Karpas-422 (cell line): Measurements from ENCODE around the gene C21orf58. TPM values are rescaled to one million over a fixed set of nuclear protein-coding genes. Genes with fewer than 3 reads are reported as not detected.
"Not testable (repeated sequence)": the region's sequence is repeated elsewhere in the genome, so short reads cannot be mapped to it uniquely, and the experiment has no call there.

ENCODE experiments used
- DNase-seq: peaks from one replicate; pipeline ENCODE4 v3.0.0-alpha.2; 2015
- H2AFZ ChIP-seq: fragments of 200-600 bp; sonication (generic); 2 replicates; pipeline ENCODE4 v1.6.1; 2014; ENCODE audit warnings: antibody characterized with exemption, low read length, mixed read lengths
- H3K27ac ChIP-seq: fragments of 200-600 bp; sonication (generic); 2 replicates; pipeline ENCODE4 v1.5.1; 2014; ENCODE audit warnings: mild to moderate bottlenecking, low read length, moderate library complexity
- H3K27me3 ChIP-seq: fragments of 200-600 bp; sonication (generic); 2 replicates; pipeline ENCODE4 v1.6.1; 2014; ENCODE audit warnings: low read length, mixed read lengths
- H3K36me3 ChIP-seq: fragments of 200-600 bp; sonication (generic); 2 replicates; pipeline ENCODE4 v1.6.1; 2014; ENCODE audit warnings: low read length, mixed read lengths; ENCODE audit not compliant: insufficient read depth
- H3K4me1 ChIP-seq: fragments of 200-600 bp; sonication (generic); 2 replicates; pipeline ENCODE4 v1.6.1; 2014; ENCODE audit warnings: mild to moderate bottlenecking, low read length, mixed read lengths
- H3K4me2 ChIP-seq: fragments of 200-600 bp; sonication (generic); 2 replicates; pipeline ENCODE4 v1.6.1; 2014; ENCODE audit warnings: low read length, low read depth, mild to moderate bottlenecking; ENCODE audit not compliant: poor library complexity, severe bottlenecking
- H3K4me3 ChIP-seq: fragments of 200-600 bp; sonication (generic); 2 replicates; pipeline ENCODE4 v1.5.1; 2014; ENCODE audit warnings: mild to moderate bottlenecking, antibody characterized with exemption, low read length, mixed read lengths
- H3K79me2 ChIP-seq: fragments of 200-600 bp; sonication (generic); 2 replicates; pipeline ENCODE4 v1.6.1; 2014; ENCODE audit warnings: mild to moderate bottlenecking, low read length, mixed read lengths
- H3K9ac ChIP-seq: fragments of 200-600 bp; sonication (generic); 2 replicates; pipeline ENCODE4 v1.6.0; 2014; ENCODE audit warnings: low read length
- H3K9me2 ChIP-seq: fragments of 200-600 bp; sonication (generic), shearing (Covaris generic); replicated peaks from 2 replicates; pipeline ENCODE4 v1.6.0; 2014; ENCODE audit warnings: mild to moderate bottlenecking, low read length, moderate library complexity; ENCODE audit not compliant: insufficient read depth
- H3K9me3 ChIP-seq: fragments of 300-700, 200-600 bp; sonication (generic); 2 replicates; pipeline ENCODE4 v1.6.1; 2014; ENCODE audit warnings: low read length, mixed read lengths
- H4K20me1 ChIP-seq: fragments of 200-600 bp; sonication (generic); 2 replicates; pipeline ENCODE4 v1.6.1; 2014; ENCODE audit warnings: mild to moderate bottlenecking, antibody characterized with exemption, low read length, low read depth; ENCODE audit not compliant: insufficient read depth
- total RNA-seq: library from RNA; depleted of rRNA; stranded (reverse); fragments of >200 nt; shearing (Covaris generic); gene quantifications from 2 replicates; pipeline ENCODE4 v1.2.3, GENCODE V29; 2014; ENCODE audit warnings: low replicate concordance

The C21orf58 gene
- total RNA-seq, 1 experiment from 2014 or later: 13.9 TPM

DNA sequence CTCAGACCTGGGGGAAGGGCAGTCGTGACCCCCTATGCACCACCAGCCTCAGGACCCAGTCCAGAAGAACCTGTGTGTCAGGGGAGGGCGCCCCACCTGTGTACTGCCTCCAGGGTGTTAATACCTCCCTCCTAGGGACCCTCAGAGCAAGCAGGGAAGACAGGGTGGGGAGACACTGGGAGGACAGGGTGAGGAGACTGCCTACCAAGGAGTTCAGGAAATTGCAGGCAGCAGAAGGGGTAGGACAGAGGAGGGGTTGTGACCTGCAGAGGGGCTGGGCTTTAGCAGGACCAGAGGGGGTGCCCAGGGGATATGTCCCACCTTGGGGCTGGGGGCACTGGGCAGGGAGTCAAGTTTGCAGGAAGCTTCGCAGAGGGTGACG, 5.2 kb downstream of the C21orf58 start:
- no peak for DNase-seq
- Histone ChIP-seq H3K9me3 (no peaks in the 10 kb centered on the region), H3K9ac (no peak overlapping the region), H3K4me2 (no peak overlapping the region), H3K27ac (no peak overlapping the region), H3K79me2 (peaks cover 28% of the 10 kb centered on the region), H3K4me3 (no peak overlapping the region), H3K36me3 (no peaks in the 10 kb centered on the region; the same call in 1 of the 2 replicates), H3K9me2 (no peaks in the 10 kb centered on the region), H3K27me3 (no peaks in the 10 kb centered on the region), H4K20me1 (no peaks in the 10 kb centered on the region; the same call in 1 of the 2 replicates), H3K4me1 (peaks cover 23% of the 10 kb centered on the region), H2AFZ (no peak overlapping the region)

DNA sequence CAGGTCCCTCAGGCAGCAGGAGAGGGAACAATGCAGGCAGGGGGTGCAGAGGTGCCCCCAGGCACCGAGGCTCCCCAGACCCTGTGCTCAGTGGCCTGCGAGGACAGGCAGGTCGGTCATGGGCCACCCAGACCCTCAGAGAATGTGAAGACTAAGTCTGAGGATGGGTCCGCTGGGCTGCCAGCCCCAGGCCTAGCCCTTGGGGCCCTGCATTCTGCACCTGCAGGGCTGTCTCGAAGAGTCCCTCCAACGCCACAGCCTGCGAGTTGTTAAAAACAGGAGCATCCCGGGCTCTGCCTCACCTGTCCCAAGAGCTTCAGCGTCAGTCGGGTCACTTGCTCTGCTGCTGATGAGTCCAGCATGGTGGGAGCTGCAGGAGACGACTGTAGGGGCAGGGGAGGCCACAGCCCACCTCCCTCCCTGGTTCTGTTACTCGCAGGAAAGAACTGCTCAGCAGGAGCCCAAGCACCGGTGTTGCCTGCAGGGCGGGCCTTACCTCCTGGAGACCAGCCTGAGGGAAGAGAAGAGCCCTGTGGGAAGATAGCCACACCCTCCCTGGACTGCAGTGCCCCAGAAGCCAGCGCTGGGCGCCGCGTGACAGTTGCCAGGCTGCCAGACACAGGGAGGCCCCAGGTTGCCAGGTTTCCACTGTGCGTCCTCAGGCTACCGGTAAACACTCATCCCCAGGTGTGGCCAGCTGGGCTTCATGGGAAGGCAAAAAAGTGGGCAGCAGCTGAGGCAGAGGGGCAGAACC, 5.8 kb downstream of the C21orf58 start:
- Histone ChIP-seq H2AFZ (no peak overlapping the region), H3K27ac (no peak overlapping the region), H3K4me2 (no peak overlapping the region), H3K9me2 (no peaks in the 10 kb centered on the region), H3K79me2 (peaks cover 22% of the 10 kb centered on the region), H3K9me3 (no peaks in the 10 kb centered on the region), H3K4me1 (peaks cover 23% of the 10 kb centered on the region), H3K27me3 (no peaks in the 10 kb centered on the region), H3K4me3 (no peak overlapping the region), H3K36me3 (no peaks in the 10 kb centered on the region; the same call in 1 of the 2 replicates), H3K9ac (no peak overlapping the region), H4K20me1 (no peaks in the 10 kb centered on the region; the same call in 1 of the 2 replicates)
- DNase-seq: no peak

DNA sequence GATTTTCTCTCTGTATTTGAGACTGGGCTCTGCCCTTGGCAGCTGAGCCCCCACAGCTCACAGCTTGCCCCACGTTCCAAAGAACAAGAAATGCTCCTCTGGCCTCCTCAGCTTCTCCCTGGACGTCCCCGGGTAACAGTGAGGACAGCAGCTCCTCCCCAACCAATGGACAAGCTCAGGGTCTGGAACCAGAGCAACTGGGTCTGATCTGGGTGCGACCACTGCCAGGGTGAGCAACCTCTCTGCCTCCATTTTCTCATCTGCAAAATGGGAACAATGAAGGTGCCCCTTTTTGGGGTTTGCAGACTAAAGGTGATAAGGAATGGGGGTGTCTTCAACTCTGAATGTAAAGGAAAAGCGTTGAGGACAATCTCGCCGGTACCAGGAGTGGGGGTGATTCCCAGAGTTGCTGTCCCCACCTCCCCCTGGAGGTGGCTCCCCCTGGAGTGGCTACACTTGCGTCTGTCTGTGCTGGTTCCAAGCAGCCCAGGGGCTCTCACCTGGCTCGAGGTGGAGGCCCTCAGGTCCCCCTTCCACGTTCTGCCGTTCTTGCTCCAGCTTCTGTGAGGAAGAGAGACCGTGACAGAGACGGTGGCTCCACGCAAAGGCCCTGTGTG, 6.9 kb downstream of the C21orf58 start:
- Histone ChIP-seq H3K9ac (no peak overlapping the region), H3K27me3 (no peaks in the 10 kb centered on the region), H3K36me3 (no peaks in the 10 kb centered on the region; the same call in 1 of the 2 replicates), H3K9me2 (no peaks in the 10 kb centered on the region), H3K27ac (no peak overlapping the region), H3K4me1 (peaks cover 13% of the 10 kb centered on the region), H3K9me3 (no peaks in the 10 kb centered on the region), H3K79me2 (peaks cover 11% of the 10 kb centered on the region), H2AFZ (no peak overlapping the region), H3K4me2 (no peak overlapping the region), H3K4me3 (no peak overlapping the region), H4K20me1 (no peaks in the 10 kb centered on the region; the same call in 1 of the 2 replicates)
- no peak for DNase-seq

DNA sequence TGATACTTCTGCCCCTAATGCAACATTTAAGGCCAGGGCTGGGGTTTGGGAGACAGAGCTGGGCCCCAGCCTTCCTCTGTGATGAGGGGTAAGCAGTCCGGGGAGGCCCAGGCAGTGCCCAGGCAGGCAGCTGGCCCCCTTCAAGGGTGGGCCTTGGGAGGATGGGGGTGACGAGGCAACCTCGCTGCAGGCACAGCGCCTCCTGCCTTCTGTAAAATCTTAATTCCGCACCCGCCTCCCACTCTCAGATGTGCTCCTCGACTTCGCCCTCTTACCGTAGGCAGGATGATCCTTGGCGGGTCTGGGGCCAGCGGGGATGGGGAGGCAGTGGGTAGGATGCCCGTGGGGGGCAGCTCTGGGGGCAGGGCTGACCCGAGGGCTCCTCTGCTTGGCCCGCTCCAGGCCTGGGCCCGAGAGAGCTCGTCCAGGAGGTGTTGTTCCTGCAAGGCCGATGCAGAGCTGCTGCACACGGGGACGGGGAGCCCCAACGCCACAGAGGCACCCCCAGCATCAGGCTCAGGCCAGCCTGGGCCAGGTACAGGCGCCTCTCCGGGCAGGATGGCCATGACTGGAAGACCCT, 9.1 kb downstream of the C21orf58 start:
- H4K20me1 ChIP-seq: no peaks in the 10 kb centered on the region; the same call in 1 of the 2 replicates
- no peak for DNase-seq
- no peaks in the 10 kb centered on the region for H3K9me2 ChIP-seq
- no peak overlapping the region for H3K4me3 ChIP-seq
- no peak overlapping the region for H3K4me2 ChIP-seq
- no peaks in the 10 kb centered on the region for H3K79me2 ChIP-seq
- peaks cover 6% of the 10 kb centered on the region for H3K36me3 ChIP-seq
- no peak overlapping the region for H3K27ac ChIP-seq
- no peaks in the 10 kb centered on the region for H3K27me3 ChIP-seq
- no peak overlapping the region for H2AFZ ChIP-seq
- no peaks in the 10 kb centered on the region for H3K4me1 ChIP-seq
- no peak overlapping the region for H3K9ac ChIP-seq
- no peaks in the 10 kb centered on the region for H3K9me3 ChIP-seq

DNA sequence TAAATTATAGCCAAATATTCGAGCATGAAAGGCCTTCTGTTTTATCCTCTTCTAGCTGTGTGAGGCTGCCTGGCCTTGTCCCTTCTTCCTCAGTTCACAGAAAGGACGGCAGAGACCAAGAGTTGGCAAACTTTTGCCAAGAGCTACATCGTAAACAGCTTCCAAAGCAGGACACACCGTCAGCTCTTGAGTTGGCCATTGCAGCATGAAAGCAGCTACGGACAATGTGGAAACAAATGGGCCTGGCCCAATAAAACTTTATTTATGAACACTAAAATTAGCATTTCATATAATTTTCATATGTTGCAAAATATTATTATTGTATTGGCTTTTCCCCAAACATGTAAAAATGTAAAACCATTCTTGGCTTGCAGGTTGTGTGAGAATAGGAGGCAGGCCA, 10.7 kb downstream of the C21orf58 start:
- Histone ChIP-seq H3K4me1 (no peaks in the 10 kb centered on the region), H3K9me3 (no peaks in the 10 kb centered on the region), H3K4me2 (no peak overlapping the region), H3K4me3 (no peak overlapping the region), H3K79me2 (no peaks in the 10 kb centered on the region), H3K9ac (no peak overlapping the region), H2AFZ (no peak overlapping the region), H4K20me1 (no peaks in the 10 kb centered on the region), H3K27ac (no peak overlapping the region), H3K9me2 (no peaks in the 10 kb centered on the region), H3K36me3 (peaks cover 9% of the 10 kb centered on the region), H3K27me3 (no peaks in the 10 kb centered on the region)
- no peak for DNase-seq

DNA sequence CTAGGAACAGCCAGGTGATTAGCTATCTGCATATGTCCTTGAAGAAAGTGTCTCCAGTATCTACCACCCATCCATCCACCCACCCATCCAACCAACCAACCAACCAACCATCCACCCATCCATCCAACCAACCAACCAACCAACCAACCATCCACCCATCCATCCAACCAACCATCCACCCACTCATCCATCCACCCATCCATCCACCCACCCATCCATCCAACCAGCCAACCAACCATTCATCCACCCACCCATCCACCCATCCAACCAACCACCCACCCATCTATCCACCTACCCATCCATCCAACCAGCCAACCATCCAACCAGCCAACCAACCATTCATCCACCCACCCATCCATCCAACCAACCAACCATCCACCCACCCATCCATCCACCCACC, 12.1 kb downstream of the C21orf58 start:
- no peak overlapping the region for H3K27ac ChIP-seq
- H2AFZ ChIP-seq: no peak overlapping the region
- no peak overlapping the region for H3K4me2 ChIP-seq
- no peaks in the 10 kb centered on the region for H3K9me2 ChIP-seq
- no peaks in the 10 kb centered on the region for H3K27me3 ChIP-seq
- H3K4me1 ChIP-seq: no peaks in the 10 kb centered on the region
- H3K4me3 ChIP-seq: no peak overlapping the region
- no peak for DNase-seq
- H3K9me3 ChIP-seq: no peaks in the 10 kb centered on the region
- H3K79me2 ChIP-seq: no peaks in the 10 kb centered on the region
- no peak overlapping the region for H3K9ac ChIP-seq
- no peaks in the 10 kb centered on the region for H4K20me1 ChIP-seq
- H3K36me3 ChIP-seq: peaks cover 9% of the 10 kb centered on the region

DNA sequence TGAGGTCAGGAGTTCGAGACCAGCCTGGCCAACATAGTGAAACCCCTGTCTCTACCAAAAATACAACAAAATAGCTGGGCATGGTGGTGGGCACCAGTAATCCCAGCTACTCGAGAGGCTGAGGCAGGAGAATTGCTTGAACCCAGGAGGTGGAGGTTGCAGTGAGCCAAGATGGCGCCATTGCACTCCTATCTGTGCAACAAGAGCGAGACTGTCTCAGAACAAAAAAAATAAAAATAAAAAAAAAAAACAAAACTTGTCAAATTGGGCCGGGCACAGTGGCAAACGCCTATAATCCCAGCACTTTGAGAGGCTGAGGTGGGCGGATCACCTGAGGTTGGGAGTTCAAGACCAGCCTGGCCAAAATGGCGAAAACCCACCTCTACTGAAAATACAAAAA, 13.4 kb downstream of the C21orf58 start:
- not testable (repeated sequence) for H3K4me3 ChIP-seq, H3K9me3 ChIP-seq, H3K36me3 ChIP-seq, H3K9ac ChIP-seq, H3K27me3 ChIP-seq, H3K79me2 ChIP-seq, DNase-seq, H3K4me1 ChIP-seq, H3K9me2 ChIP-seq, H3K27ac ChIP-seq, H4K20me1 ChIP-seq, H2AFZ ChIP-seq, H3K4me2 ChIP-seq

DNA sequence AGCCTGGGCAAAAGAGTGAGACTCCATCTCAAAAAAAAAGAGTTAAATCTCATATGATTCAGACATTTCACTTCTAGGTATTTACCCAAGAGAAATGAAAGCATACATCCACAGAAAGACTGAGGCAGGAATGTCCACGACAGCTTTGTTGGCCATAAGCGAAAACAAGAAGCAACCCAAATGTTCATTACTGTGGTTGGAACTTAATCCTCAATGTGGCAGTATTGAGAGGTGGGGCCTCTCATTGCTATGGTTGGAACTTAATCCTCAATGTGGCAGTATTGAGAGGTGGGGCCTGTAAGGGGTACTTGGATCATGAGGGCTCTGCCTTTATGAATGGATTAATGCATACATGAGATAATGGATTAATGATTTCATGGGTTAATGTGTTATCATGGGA, 15.2 kb downstream of the C21orf58 start:
- Histone ChIP-seq H3K9me3 (no peaks in the 10 kb centered on the region), H3K9me2 (no peaks in the 10 kb centered on the region), H3K36me3 (peaks cover 14% of the 10 kb centered on the region), H3K4me2 (no peak overlapping the region), H2AFZ (no peak overlapping the region), H3K27ac (no peak overlapping the region), H3K27me3 (no peaks in the 10 kb centered on the region), H4K20me1 (no peaks in the 10 kb centered on the region), H3K9ac (no peak overlapping the region), H3K4me3 (no peak overlapping the region), H3K79me2 (no peaks in the 10 kb centered on the region), H3K4me1 (no peaks in the 10 kb centered on the region)
- DNase-seq: no peak
